DND-41 (cell line): Measurements from ENCODE around the gene ATF1.

Source experiments
- ATAC-seq: fragments of 200-7000 bp; cut with Tn5 transposase; 3 replicates; pipeline ENCODE4 v1.9.1; 2021; ENCODE audit warnings: low read depth; ENCODE audit not compliant: insufficient read depth
- DNase-seq: peaks from one replicate; pipeline ENCODE4 v3.0.0-alpha.2; 2020
- H2AFZ ChIP-seq: 2 replicates; pipeline ENCODE4 v1.6.0; 2012; ENCODE audit warnings: low read depth, low read length
- H3K27ac ChIP-seq: 2 replicates; pipeline ENCODE4 v1.5.1; 2012; ENCODE audit warnings: low read length, inconsistent platforms
- H3K27me3 ChIP-seq: fragments of 200-600 bp; sonication (generic); 2 replicates; pipeline ENCODE4 v1.6.0; 2012; ENCODE audit warnings: low read length, mild to moderate bottlenecking, inconsistent platforms; ENCODE audit not compliant: insufficient read depth, poor library complexity
- H3K36me3 ChIP-seq: 2 replicates; pipeline ENCODE4 v1.5.1; 2012; ENCODE audit warnings: low read length, inconsistent platforms; ENCODE audit not compliant: insufficient read depth
- H3K4me1 ChIP-seq: 2 replicates; pipeline ENCODE4 v1.5.1; 2012; ENCODE audit warnings: mild to moderate bottlenecking, low read length; ENCODE audit not compliant: insufficient read depth
- H3K4me2 ChIP-seq: 2 replicates; pipeline ENCODE4 v1.6.0; 2012; ENCODE audit warnings: mild to moderate bottlenecking, moderate library complexity, low read length, inconsistent platforms; ENCODE audit not compliant: insufficient read depth
- H3K4me3 ChIP-seq, 2 experiments: fragments of 200-600 bp in 1 of 2; shearing (Covaris generic) in 1 of 2; 2 replicates each; pipeline ENCODE4 v1.5.1; 2012 to 2016; ENCODE audit warnings: inconsistent platforms in 2 of 2, low read length in 2 of 2, mild to moderate bottlenecking in 2 of 2, low read depth in 1 of 2, moderate library complexity in 1 of 2
- H3K79me2 ChIP-seq: 2 replicates; pipeline ENCODE4 v1.6.0; 2012; ENCODE audit warnings: low read length, inconsistent platforms; ENCODE audit not compliant: insufficient read depth
- H3K9ac ChIP-seq: 2 replicates; pipeline ENCODE4 v1.6.0; 2012; ENCODE audit warnings: low read depth, mild to moderate bottlenecking, inconsistent platforms, low read length, moderate library complexity
- H3K9me3 ChIP-seq: 2 replicates; pipeline ENCODE4 v1.5.1; 2012; ENCODE audit warnings: low read length, moderate library complexity, mild to moderate bottlenecking, inconsistent platforms; ENCODE audit not compliant: insufficient read depth, severe bottlenecking
- H4K20me1 ChIP-seq: 2 replicates; pipeline ENCODE4 v1.6.0; 2012; ENCODE audit warnings: low read length; ENCODE audit not compliant: insufficient read depth
- EZH2 ChIP-seq: IDR thresholded peaks from 3 replicates; pipeline ENCODE4 v1.6.1; 2012; ENCODE audit warnings: borderline replicate concordance, low read depth, mild to moderate bottlenecking, moderate library complexity, low read length, inconsistent platforms; ENCODE audit not compliant: severe bottlenecking
- TF ChIP-seq, protein P1 (sequence below): IDR thresholded peaks from 2 replicates; pipeline ENCODE4 v1.5.1; 2012; ENCODE audit warnings: borderline replicate concordance, low read length, moderate library complexity, mild to moderate bottlenecking; ENCODE audit not compliant: poor library complexity, severe bottlenecking; ENCODE audit errors: extremely low read depth

ATF1 gene

DNA sequence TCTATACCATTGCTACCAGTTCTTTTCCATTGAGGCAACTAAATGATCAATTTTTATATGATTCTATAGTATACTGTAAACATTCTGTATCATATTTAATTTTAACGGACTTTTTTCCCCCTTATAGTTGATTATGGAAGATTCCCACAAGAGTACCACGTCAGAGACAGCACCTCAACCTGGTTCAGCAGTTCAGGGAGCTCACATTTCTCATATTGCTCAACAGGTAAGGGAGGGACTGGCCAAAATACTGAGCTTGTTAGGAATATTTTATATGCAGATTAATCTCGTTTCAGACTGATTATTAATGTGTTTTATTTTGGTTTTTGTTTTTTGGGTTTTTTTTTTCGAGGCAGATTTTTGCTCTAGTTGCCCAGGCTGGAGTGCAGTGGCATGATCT lies 16.1 kb downstream of the ATF1 start:
- no peak overlapping the region for H3K4me3 ChIP-seq
- no peak overlapping the region for H3K9ac ChIP-seq
- H4K20me1 ChIP-seq: peaks cover 6% of the 10 kb centered on the region; the same call in 1 of the 2 replicates
- H3K79me2 ChIP-seq: peaks cover 57% of the 10 kb centered on the region
- H3K36me3 ChIP-seq: peaks cover 14% of the 10 kb centered on the region; the same call in 1 of the 2 replicates
- no peak for DNase-seq
- no peak overlapping the region for H3K4me2 ChIP-seq
- no peak for TF ChIP-seq EZH2
- TF ChIP-seq, protein P1, sequence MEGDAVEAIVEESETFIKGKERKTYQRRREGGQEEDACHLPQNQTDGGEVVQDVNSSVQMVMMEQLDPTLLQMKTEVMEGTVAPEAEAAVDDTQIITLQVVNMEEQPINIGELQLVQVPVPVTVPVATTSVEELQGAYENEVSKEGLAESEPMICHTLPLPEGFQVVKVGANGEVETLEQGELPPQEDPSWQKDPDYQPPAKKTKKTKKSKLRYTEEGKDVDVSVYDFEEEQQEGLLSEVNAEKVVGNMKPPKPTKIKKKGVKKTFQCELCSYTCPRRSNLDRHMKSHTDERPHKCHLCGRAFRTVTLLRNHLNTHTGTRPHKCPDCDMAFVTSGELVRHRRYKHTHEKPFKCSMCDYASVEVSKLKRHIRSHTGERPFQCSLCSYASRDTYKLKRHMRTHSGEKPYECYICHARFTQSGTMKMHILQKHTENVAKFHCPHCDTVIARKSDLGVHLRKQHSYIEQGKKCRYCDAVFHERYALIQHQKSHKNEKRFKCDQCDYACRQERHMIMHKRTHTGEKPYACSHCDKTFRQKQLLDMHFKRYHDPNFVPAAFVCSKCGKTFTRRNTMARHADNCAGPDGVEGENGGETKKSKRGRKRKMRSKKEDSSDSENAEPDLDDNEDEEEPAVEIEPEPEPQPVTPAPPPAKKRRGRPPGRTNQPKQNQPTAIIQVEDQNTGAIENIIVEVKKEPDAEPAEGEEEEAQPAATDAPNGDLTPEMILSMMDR: no peak
- no peak overlapping the region for H2AFZ ChIP-seq
- H3K27ac ChIP-seq: no peak overlapping the region
- no peaks in the 10 kb centered on the region for H3K4me1 ChIP-seq
- H3K27me3 ChIP-seq: no peaks in the 10 kb centered on the region
- ATAC-seq: no peak
- no peaks in the 10 kb centered on the region for H3K9me3 ChIP-seq

DNA sequence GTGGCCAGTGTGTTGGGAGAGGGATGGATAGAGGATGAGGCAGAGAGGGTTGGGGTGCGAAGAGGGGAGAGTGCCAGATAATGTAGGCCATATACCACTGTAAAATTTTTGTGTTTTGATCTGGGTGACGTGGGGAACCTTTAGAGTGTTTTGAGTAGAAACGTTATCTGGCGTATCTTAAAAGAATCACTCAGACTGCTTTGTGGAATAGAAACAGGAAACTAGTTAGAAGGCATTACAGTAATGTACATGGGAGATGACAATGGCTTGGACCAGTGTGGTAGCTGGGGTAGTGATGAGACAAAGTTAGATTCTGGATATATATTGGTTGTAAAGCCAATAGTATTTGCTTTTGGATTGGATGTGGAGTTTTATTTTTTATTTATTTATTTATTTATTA lies 20.6 kb downstream of the ATF1 start:
- H3K36me3 ChIP-seq: peaks cover 40% of the 10 kb centered on the region
- no peaks in the 10 kb centered on the region for H3K27me3 ChIP-seq
- H2AFZ ChIP-seq: no peak overlapping the region
- H3K9ac ChIP-seq: no peak overlapping the region
- no peaks in the 10 kb centered on the region for H4K20me1 ChIP-seq
- ATAC-seq (no peak), DNase-seq (no peak)
- H3K4me2 ChIP-seq: no peak overlapping the region
- no peak overlapping the region for H3K27ac ChIP-seq
- peaks cover 6% of the 10 kb centered on the region for H3K9me3 ChIP-seq
- peaks cover 36% of the 10 kb centered on the region for H3K79me2 ChIP-seq
- no peak overlapping the region for H3K4me3 ChIP-seq
- TF ChIP-seq, protein P1: no peak
- no peak for TF ChIP-seq EZH2
- H3K4me1 ChIP-seq: no peaks in the 10 kb centered on the region

DNA sequence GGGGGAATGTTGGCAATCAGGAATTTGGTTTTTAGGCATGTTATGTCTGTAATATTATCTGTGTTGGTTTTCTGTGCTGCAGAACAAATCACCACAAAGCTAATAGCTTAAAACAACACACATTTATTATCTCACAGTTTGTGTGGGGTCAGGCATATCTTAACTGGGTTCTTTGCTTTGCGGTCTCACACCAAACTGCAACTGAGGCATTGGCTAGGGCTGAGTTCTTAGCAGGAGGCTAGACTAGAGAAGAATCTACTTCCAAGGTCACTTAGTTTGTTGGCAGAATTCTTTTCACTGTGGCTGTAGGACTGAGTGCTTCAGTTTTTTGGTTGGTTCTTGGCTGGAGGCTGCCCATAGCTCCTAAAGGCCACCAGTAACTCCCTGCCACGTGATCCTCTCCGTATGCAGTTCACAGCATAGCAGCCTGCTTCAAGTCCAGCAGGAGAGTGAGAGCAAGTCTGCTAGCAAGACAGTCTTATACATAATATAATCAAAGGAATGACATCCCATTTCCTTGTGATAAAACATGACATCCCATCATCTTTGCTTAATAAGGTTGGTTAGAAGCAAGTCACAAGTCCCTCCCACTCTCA lies 21.6 kb downstream of the ATF1 start:
- H3K27ac ChIP-seq: no peak overlapping the region
- H2AFZ ChIP-seq: no peak overlapping the region
- H3K79me2 ChIP-seq: peaks cover 38% of the 10 kb centered on the region
- no peak for TF ChIP-seq EZH2
- TF ChIP-seq, protein P1: no peak
- H3K9me3 ChIP-seq: peaks cover 6% of the 10 kb centered on the region
- peaks cover 35% of the 10 kb centered on the region for H3K36me3 ChIP-seq
- H3K27me3 ChIP-seq: no peaks in the 10 kb centered on the region
- H3K4me3 ChIP-seq: no peak overlapping the region
- DNase-seq: no peak
- no peak for ATAC-seq
- no peaks in the 10 kb centered on the region for H4K20me1 ChIP-seq
- no peak overlapping the region for H3K9ac ChIP-seq
- no peak overlapping the region for H3K4me2 ChIP-seq
- no peaks in the 10 kb centered on the region for H3K4me1 ChIP-seq
